Uterus (tissue), 4 donors: ENCODE measurements around the gene ERC2. TPM values are rescaled to one million over a fixed set of nuclear protein-coding genes. Genes with fewer than 3 reads are reported as not detected.
"Not testable (repeated sequence)": the region's sequence is repeated elsewhere in the genome, so short reads cannot be mapped to it uniquely, and the experiment has no call there.

ENCODE experiments used
- DNase-seq, 2 donors: peaks; one replicate each; pipeline ENCODE4 v3.0.0-alpha.2; 2019 to 2020
- H3K27ac ChIP-seq, 2 donors: fragments of 200-600 bp; sonication (generic); 1 replicate in 1 of 2; 2 replicates in 1 of 2; pipeline ENCODE4 v1.5.1; 2016 to 2018
- H3K27me3 ChIP-seq, 2 donors: fragments of 200-600 bp; sonication (generic); one replicate each; pipeline ENCODE4 v1.5.1; 2018 to 2019; ENCODE audit warnings: control low read depth in 1 of 2
- H3K36me3 ChIP-seq, 2 donors: fragments of 200-600 bp; sonication (generic); one replicate each; pipeline ENCODE4 v1.5.1; 2019; ENCODE audit warnings: control low read depth in 1 of 2
- H3K4me1 ChIP-seq, 2 donors: fragments of 200-600 bp; sonication (generic); one replicate each; pipeline ENCODE4 v1.5.1; 2018 to 2019; ENCODE audit warnings: control low read depth in 1 of 2
- H3K4me3 ChIP-seq, 2 donors: fragments of 200-600 bp; sonication (generic); 1 replicate in 1 of 2; 2 replicates in 1 of 2; pipeline ENCODE4 v1.5.1; 2018 to 2019; ENCODE audit warnings: mild to moderate bottlenecking in 1 of 2
- H3K9me3 ChIP-seq, 2 donors: fragments of 200-600 bp; sonication (generic); one replicate each; pipeline ENCODE4 v1.5.1; 2019; ENCODE audit warnings: control low read depth in 1 of 2
- CTCF ChIP-seq, 4 experiments: fragments of 200-600 bp in 2 of 4; fragments of 450-650 bp in 2 of 4; sonication (generic) in 2 of 4; IDR thresholded peaks; one replicate each; pipeline ENCODE4 v1.5.1; 2016 to 2019; ENCODE audit warnings: antibody characterized with exemption in 4 of 4, mild to moderate bottlenecking in 2 of 4, moderate library complexity in 1 of 4
- POLR2A ChIP-seq, 2 donors: fragments of 450-650 bp; IDR thresholded peaks; one replicate each; pipeline ENCODE4 v1.6.1; 2016; ENCODE audit warnings: antibody characterized with exemption in 2 of 2, mild to moderate bottlenecking in 1 of 2, moderate library complexity in 1 of 2
- intact Hi-C: fragments of 100-400 bp; cut with DNase I; formaldehyde crosslinking; loops from one replicate; pipeline ENCODE4 v1.15.1; 2023; ENCODE audit warnings: low total_unique reads
- total RNA-seq, 4 donors: library from RNA; depleted of rRNA in 3 of 4; stranded (reverse); fragments of >200 nt in 3 of 4; gene quantifications; one replicate each; pipeline versions ENCODE4 v1.1.0 to v1.2.4, GENCODE V29; 2014 to 2023
- donor health status: DM: yes; HTN: yes; CAD: no.

ERC2 gene
- total RNA-seq, 4 donors from 2014 or later = 1.7 to 5.5 TPM; not detected in 2

- intact Hi-C loops = loop anchor here (10.0 kb wide), 1 partner anchor 527 kb away; no protein-coding TSS in a partner anchor
- DNase-seq = no peak
- Histone ChIP-seq H3K4me1 (no peaks in the 10 kb centered on the region), H3K27me3 (no peaks in the 10 kb centered on the region), H3K36me3 (no peaks in the 10 kb centered on the region), H3K4me3 (no peak overlapping the region), H3K9me3 (no peaks in the 10 kb centered on the region), H3K27ac (no peak overlapping the region)
- no peak for TF ChIP-seq CTCF (IDR thresholded peaks at IDR 0.05)
- no peak for TF ChIP-seq POLR2A (IDR thresholded peaks at IDR 0.05)
Measured at GRCh38 chr3:55507808-55508207, 960.5 kb downstream of the ERC2 start.

DNA sequence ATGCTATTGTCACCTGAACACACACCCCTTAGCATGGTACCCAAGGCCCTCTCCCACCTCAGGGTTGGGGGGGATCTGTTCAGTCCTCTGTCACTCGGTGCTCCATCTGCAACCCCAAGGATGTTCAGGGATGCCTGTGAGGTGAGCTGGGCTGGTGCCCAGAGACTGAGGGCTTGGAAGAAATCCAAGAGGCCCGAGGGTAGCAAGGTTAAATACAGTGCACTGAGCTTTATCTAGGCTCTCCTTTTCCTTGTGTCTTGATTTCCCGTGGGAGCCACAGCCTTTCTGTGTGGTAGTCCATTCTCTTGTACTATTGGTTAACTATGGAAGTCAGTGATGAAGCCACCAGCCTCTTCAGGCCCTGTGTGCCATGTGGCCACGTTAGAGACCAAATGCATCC, 962.5 kb downstream of the ERC2 start:
- TF ChIP-seq POLR2A (IDR thresholded peaks at IDR 0.05) (no peak), CTCF (IDR thresholded peaks at IDR 0.05) (no peak)
- intact Hi-C loops = loop anchor here (10.0 kb wide), 1 partner anchor 529 kb away; no protein-coding TSS in a partner anchor
- no peaks in the 10 kb centered on the region for H3K36me3 ChIP-seq
- H3K27me3 ChIP-seq = no peaks in the 10 kb centered on the region
- no peak overlapping the region for H3K27ac ChIP-seq
- no peak overlapping the region for H3K4me3 ChIP-seq
- no peaks in the 10 kb centered on the region for H3K9me3 ChIP-seq
- H3K4me1 ChIP-seq = no peaks in the 10 kb centered on the region
- no peak for DNase-seq

GRCh38 chr3:55505102-55505501, 963.2 kb downstream of the ERC2 start:
- TF ChIP-seq CTCF (IDR thresholded peaks at IDR 0.05) = peak in 3 of 4 experiments; percentile 19 to 42 (median 32)
- intact Hi-C loops = loop anchor here (10.0 kb wide), 1 partner anchor 530 kb away; no protein-coding TSS in a partner anchor

DNA sequence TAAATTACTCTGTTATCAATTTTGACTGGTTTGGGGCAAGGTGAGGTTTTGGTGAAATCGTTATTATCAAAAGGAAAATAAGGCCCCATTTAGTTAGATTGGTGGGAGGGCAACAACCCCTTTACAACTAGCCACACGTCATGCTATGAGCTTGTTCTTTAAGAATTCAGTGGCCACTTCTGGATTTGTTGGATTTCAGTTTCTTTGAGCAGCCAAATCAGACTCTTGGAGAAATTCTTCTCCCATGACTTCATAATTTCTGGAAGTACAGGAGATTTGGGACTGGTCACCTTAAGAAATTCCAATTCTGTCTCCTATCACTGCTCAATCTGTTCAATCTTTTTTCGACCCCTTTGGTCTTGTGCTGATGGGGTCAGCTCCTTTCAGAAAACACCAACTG, 966.4 kb downstream of the ERC2 start:
- Histone ChIP-seq H3K9me3 (no peaks in the 10 kb centered on the region), H3K4me3 (no peak overlapping the region), H3K27ac (no peak overlapping the region), H3K36me3 (no peaks in the 10 kb centered on the region), H3K4me1 (no peaks in the 10 kb centered on the region), H3K27me3 (no peaks in the 10 kb centered on the region)
- TF ChIP-seq CTCF (IDR thresholded peaks at IDR 0.05) (no peak), POLR2A (IDR thresholded peaks at IDR 0.05) (no peak)
- DNase-seq = no peak
- intact Hi-C loops = loop anchor here (10.0 kb wide), 1 partner anchor 533 kb away; no protein-coding TSS in a partner anchor

More at GRCh38 chr3:55505102-55505501, 963.2 kb downstream of the ERC2 start:
- H3K9me3 ChIP-seq, H3K4me1 ChIP-seq, H3K27me3 ChIP-seq, H3K4me3 ChIP-seq, DNase-seq, H3K36me3 ChIP-seq, H3K27ac ChIP-seq: not testable (repeated sequence)

DNA sequence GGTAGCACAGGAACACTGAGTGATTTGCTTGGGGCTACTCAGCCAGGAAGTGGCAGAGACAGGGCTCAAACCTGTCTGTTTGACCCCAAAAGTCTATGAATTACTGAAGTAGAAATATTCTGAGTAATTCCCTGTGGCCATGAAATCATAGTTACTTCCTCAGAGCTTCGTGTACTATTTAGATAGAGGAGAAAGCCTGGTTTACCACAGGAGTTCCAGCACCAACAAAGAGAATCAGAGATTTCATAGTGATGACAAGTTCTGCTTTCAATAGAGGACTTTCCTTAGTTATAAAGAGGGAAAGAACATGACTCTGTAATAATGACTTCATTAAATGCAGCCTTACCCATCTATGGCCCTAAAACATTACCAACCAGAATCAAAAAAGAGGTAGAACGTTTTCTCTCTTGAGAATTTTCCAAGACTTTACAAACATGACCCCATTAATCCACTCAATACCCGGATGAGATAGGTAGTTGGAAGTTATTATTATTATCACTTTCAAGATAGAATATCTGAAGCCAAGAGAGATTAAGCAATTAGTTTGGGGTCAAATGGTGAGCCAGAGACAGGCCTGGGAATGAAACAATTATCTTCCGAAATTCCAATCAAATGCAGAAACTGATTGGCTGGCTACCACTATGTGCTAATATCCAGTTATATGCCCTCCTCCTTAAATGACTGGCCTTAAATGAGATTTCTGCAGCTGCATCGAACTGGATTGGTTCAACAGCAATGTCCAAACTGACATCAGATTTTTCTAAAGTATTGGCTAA, 967.5 kb downstream of the ERC2 start:
- DNase-seq = no peak
- H3K36me3 ChIP-seq = no peaks in the 10 kb centered on the region
- H3K4me3 ChIP-seq = no peak overlapping the region
- intact Hi-C loops = loop anchor here (10.0 kb wide), 1 partner anchor 534 kb away; no protein-coding TSS in a partner anchor
- TF ChIP-seq POLR2A (IDR thresholded peaks at IDR 0.05) = no peak
- TF ChIP-seq CTCF (IDR thresholded peaks at IDR 0.05) = no peak
- H3K27ac ChIP-seq = no peak overlapping the region
- H3K4me1 ChIP-seq = no peaks in the 10 kb centered on the region
- no peaks in the 10 kb centered on the region for H3K9me3 ChIP-seq
- no peaks in the 10 kb centered on the region for H3K27me3 ChIP-seq
